Esophagus squamous epithelium (tissue), 4 donors: Measurements from ENCODE around the gene FRMD4A.
"Not testable (repeated sequence)": the region's sequence is repeated elsewhere in the genome, so short reads cannot be mapped to it uniquely, and the experiment has no call there.

ENCODE experiments used
- POLR2A ChIP-seq, 4 donors: fragments of 450-650 bp; IDR thresholded peaks; one replicate each; pipeline ENCODE4 v1.6.1; 2017; ENCODE audit warnings: antibody characterized with exemption in 4 of 4, mild to moderate bottlenecking in 4 of 4, moderate library complexity in 3 of 4
- TF ChIP-seq, protein P1 (sequence below), 6 experiments: fragments of 450-650 bp in 4 of 6; fragments of 200-600 bp in 2 of 6; sonication (generic) in 2 of 6; IDR thresholded peaks; one replicate each; pipeline ENCODE4 v1.5.1; 2016 to 2019; ENCODE audit warnings: antibody characterized with exemption in 6 of 6, mild to moderate bottlenecking in 4 of 6, moderate library complexity in 4 of 6

DNA sequence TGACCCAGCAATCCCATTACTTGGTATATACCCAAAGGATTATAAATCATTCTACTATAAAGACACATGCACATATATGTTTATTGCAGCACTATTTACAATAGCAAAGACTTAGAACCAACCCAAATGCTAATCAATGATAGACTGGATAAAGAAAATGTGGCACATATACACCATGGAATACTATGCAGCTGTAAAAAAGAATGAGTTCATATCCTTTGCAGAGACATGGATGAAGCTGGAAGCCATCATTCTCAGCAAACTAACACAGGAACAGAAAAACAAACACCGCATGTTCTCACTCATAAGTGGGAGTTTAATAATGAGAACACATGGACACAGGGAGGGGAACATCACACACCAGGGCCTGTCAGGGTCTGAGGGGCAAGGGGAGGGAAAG, 434.6 kb downstream of the FRMD4A start:
- TF ChIP-seq, protein P1, sequence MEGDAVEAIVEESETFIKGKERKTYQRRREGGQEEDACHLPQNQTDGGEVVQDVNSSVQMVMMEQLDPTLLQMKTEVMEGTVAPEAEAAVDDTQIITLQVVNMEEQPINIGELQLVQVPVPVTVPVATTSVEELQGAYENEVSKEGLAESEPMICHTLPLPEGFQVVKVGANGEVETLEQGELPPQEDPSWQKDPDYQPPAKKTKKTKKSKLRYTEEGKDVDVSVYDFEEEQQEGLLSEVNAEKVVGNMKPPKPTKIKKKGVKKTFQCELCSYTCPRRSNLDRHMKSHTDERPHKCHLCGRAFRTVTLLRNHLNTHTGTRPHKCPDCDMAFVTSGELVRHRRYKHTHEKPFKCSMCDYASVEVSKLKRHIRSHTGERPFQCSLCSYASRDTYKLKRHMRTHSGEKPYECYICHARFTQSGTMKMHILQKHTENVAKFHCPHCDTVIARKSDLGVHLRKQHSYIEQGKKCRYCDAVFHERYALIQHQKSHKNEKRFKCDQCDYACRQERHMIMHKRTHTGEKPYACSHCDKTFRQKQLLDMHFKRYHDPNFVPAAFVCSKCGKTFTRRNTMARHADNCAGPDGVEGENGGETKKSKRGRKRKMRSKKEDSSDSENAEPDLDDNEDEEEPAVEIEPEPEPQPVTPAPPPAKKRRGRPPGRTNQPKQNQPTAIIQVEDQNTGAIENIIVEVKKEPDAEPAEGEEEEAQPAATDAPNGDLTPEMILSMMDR (IDR thresholded peaks at IDR 0.05): not testable (repeated sequence)
- TF ChIP-seq POLR2A (IDR thresholded peaks at IDR 0.05): not testable (repeated sequence)
